Measurements from ENCODE around the gene ZNF197. TPM values are rescaled to one million over a fixed set of nuclear protein-coding genes. Genes with fewer than 3 reads are reported as not detected.

The ZNF197 gene
- total and polyA plus RNA-seq, 2 of the 13 experiments (the other 11 are each of a cell fraction or from before 2014, with no cell fraction given), result 1.8 to 6.8 TPM

GRCh38 chr3:44624749-44625480 is at the start of gene ZNF197 (continued):
- no peak for TF ChIP-seq NR0B2 (CRISPR knock-in tag; IDR thresholded peaks at IDR 0.05)
- TF ChIP-seq RBAK (CRISPR knock-in tag; IDR thresholded peaks at IDR 0.05), result no peak
- no peak for TF ChIP-seq DPF2 (CRISPR knock-in tag; IDR thresholded peaks at IDR 0.05; ENCODE audit: borderline replicate concordance, low read depth)
- no peak for TF ChIP-seq ZNF792 (CRISPR knock-in tag; IDR thresholded peaks at IDR 0.05)
- no peak for TF ChIP-seq SSRP1 (CRISPR knock-in tag; IDR thresholded peaks at IDR 0.05)
- TF ChIP-seq MAFG (CRISPR knock-in tag; IDR thresholded peaks at IDR 0.05), result no peak
- TF ChIP-seq ATF7-NPFF (CRISPR knock-in tag; IDR thresholded peaks at IDR 0.05; ENCODE audit: low read depth), result no peak
- no peak for TF ChIP-seq RFXAP (CRISPR knock-in tag; IDR thresholded peaks at IDR 0.05; ENCODE audit: borderline replicate concordance)
- TF ChIP-seq ZC3H13 (CRISPR knock-in tag; IDR thresholded peaks at IDR 0.05), result no peak
- TF ChIP-seq NCOR1 (IDR thresholded peaks at IDR 0.05; ENCODE audit: borderline replicate concordance, low read length), result no peak
- no peak for TF ChIP-seq DNMT1 (CRISPR knock-in tag; IDR thresholded peaks at IDR 0.05)
- TF ChIP-seq HNRNPLL (IDR thresholded peaks at IDR 0.05; ENCODE audit: low read depth, low read length, poor library complexity, severe bottlenecking), result peak; percentile 40
- TF ChIP-seq, protein P1, sequence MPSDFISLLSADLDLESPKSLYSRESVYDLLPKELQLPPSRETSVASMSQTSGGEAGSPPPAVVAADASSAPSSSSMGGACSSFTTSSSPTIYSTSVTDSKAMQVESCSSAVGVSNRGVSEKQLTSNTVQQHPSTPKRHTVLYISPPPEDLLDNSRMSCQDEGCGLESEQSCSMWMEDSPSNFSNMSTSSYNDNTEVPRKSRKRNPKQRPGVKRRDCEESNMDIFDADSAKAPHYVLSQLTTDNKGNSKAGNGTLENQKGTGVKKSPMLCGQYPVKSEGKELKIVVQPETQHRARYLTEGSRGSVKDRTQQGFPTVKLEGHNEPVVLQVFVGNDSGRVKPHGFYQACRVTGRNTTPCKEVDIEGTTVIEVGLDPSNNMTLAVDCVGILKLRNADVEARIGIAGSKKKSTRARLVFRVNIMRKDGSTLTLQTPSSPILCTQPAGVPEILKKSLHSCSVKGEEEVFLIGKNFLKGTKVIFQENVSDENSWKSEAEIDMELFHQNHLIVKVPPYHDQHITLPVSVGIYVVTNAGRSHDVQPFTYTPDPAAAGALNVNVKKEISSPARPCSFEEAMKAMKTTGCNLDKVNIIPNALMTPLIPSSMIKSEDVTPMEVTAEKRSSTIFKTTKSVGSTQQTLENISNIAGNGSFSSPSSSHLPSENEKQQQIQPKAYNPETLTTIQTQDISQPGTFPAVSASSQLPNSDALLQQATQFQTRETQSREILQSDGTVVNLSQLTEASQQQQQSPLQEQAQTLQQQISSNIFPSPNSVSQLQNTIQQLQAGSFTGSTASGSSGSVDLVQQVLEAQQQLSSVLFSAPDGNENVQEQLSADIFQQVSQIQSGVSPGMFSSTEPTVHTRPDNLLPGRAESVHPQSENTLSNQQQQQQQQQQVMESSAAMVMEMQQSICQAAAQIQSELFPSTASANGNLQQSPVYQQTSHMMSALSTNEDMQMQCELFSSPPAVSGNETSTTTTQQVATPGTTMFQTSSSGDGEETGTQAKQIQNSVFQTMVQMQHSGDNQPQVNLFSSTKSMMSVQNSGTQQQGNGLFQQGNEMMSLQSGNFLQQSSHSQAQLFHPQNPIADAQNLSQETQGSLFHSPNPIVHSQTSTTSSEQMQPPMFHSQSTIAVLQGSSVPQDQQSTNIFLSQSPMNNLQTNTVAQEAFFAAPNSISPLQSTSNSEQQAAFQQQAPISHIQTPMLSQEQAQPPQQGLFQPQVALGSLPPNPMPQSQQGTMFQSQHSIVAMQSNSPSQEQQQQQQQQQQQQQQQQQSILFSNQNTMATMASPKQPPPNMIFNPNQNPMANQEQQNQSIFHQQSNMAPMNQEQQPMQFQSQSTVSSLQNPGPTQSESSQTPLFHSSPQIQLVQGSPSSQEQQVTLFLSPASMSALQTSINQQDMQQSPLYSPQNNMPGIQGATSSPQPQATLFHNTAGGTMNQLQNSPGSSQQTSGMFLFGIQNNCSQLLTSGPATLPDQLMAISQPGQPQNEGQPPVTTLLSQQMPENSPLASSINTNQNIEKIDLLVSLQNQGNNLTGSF (CRISPR knock-in tag; IDR thresholded peaks at IDR 0.05), result no peak
- TF ChIP-seq ZNF781 (CRISPR knock-in tag; IDR thresholded peaks at IDR 0.05; ENCODE audit: borderline replicate concordance, not compliant biosample characterization), result no peak
- no peak for TF ChIP-seq ZFP91 (CRISPR knock-in tag; IDR thresholded peaks at IDR 0.05; ENCODE audit: borderline replicate concordance)
- TF ChIP-seq ZNF816 (CRISPR knock-in tag; IDR thresholded peaks at IDR 0.05; ENCODE audit: borderline replicate concordance), result no peak
- 0 out of 2 replicates have a peak, but pooled peaks have one; percentile 37 for TF ChIP-seq ZNF546 (CRISPR knock-in tag; conservative IDR thresholded peaks at IDR 0.05)
- no peak for TF ChIP-seq MNT (IDR thresholded peaks at IDR 0.05)
- TF ChIP-seq, protein P2, sequence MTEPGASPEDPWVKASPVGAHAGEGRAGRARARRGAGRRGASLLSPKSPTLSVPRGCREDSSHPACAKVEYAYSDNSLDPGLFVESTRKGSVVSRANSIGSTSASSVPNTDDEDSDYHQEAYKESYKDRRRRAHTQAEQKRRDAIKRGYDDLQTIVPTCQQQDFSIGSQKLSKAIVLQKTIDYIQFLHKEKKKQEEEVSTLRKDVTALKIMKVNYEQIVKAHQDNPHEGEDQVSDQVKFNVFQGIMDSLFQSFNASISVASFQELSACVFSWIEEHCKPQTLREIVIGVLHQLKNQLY (CRISPR knock-in tag; IDR thresholded peaks at IDR 0.05), result no peak
